Chondrocyte (in vitro differentiated cells): ENCODE results near the gene TCF4. TPM values are rescaled to one million over a fixed set of nuclear protein-coding genes. Genes with fewer than 3 reads are reported as not detected.

Source experiments
- DNase-seq: peaks from one replicate; pipeline ENCODE4 v3.0.0; 2021; ENCODE audit warnings: mixed read lengths, low spot score
- H3K27ac Mint-ChIP-seq: one replicate; pipeline ENCODE4 v1.8.0; 2021; ENCODE audit warnings: mild to moderate bottlenecking, moderate library complexity, mixed read lengths; ENCODE audit not compliant: unreplicated experiment
- H3K27me3 Mint-ChIP-seq: 2 replicates; pipeline ENCODE4 v1.8.0; 2021; ENCODE audit warnings: low read depth, mixed read lengths
- H3K36me3 Mint-ChIP-seq: 2 replicates; pipeline ENCODE4 v1.8.0; 2021; ENCODE audit warnings: low read depth, mixed read lengths
- H3K4me1 Mint-ChIP-seq: 2 replicates; pipeline ENCODE4 v1.8.0; 2021; ENCODE audit warnings: low read depth, mild to moderate bottlenecking, mixed read lengths
- H3K4me3 Mint-ChIP-seq: one replicate; pipeline ENCODE4 v1.8.0; 2021; ENCODE audit warnings: mild to moderate bottlenecking, moderate library complexity, mixed read lengths; ENCODE audit not compliant: unreplicated experiment
- H3K9me3 Mint-ChIP-seq: 2 replicates; pipeline ENCODE4 v1.8.0; 2021; ENCODE audit warnings: low read depth, mixed read lengths
- CTCF ChIP-seq: fragments of 200-600 bp; sonication (generic); IDR thresholded peaks from 2 replicates; pipeline ENCODE4 v1.5.0; 2021; ENCODE audit warnings: antibody characterized with exemption, mild to moderate bottlenecking, moderate library complexity
- total RNA-seq: library from RNA; stranded (reverse); gene quantifications from 3 replicates; pipeline ENCODE4 v1.2.1, GENCODE V29; 2021

Gene TCF4
- total RNA-seq, 1 donor from 2014 or later: 36.8 TPM

GRCh38 chr18:55446996-55447671, 140.9 kb downstream of the TCF4 start:
- Mint-ChIP-seq H3K36me3 (peaks cover 4% of the 10 kb centered on the region), H3K27ac (no peak overlapping the region), H3K9me3 (peaks cover 9% of the 10 kb centered on the region), H3K4me1 (peaks cover 5% of the 10 kb centered on the region), H3K4me3 (no peak overlapping the region), H3K27me3 (no peaks in the 10 kb centered on the region)
- no peak for TF ChIP-seq CTCF
- DNase-seq: no peak

GRCh38 chr18:55444536-55444935, 143.5 kb downstream of the TCF4 start:
- H3K27ac Mint-ChIP-seq: no peak overlapping the region
- no peak for TF ChIP-seq CTCF
- no peak overlapping the region for H3K4me3 Mint-ChIP-seq
- peaks cover 3% of the 10 kb centered on the region for H3K4me1 Mint-ChIP-seq
- H3K27me3 Mint-ChIP-seq: no peaks in the 10 kb centered on the region
- peaks cover 9% of the 10 kb centered on the region for H3K9me3 Mint-ChIP-seq
- H3K36me3 Mint-ChIP-seq: peaks cover 4% of the 10 kb centered on the region
- DNase-seq: no peak

- Mint-ChIP-seq H3K36me3 (peaks cover 4% of the 10 kb centered on the region), H3K27me3 (no peaks in the 10 kb centered on the region), H3K4me3 (no peak overlapping the region), H3K9me3 (peaks cover 9% of the 10 kb centered on the region), H3K4me1 (peaks cover 3% of the 10 kb centered on the region), H3K27ac (no peak overlapping the region)
- no peak for DNase-seq
- TF ChIP-seq CTCF: no peak
Measured at GRCh38 chr18:55443776-55444175, 144.2 kb downstream of the TCF4 start.

- H3K27me3 Mint-ChIP-seq: no peaks in the 10 kb centered on the region
- peaks cover 3% of the 10 kb centered on the region for H3K4me1 Mint-ChIP-seq
- H3K36me3 Mint-ChIP-seq: peaks cover 4% of the 10 kb centered on the region
- H3K4me3 Mint-ChIP-seq: no peak overlapping the region
- H3K9me3 Mint-ChIP-seq: peaks cover 9% of the 10 kb centered on the region
- no peak overlapping the region for H3K27ac Mint-ChIP-seq
- DNase-seq: no peak
- no peak for TF ChIP-seq CTCF
Measured at GRCh38 chr18:55442561-55442960, 145.4 kb downstream of the TCF4 start.

GRCh38 chr18:55440988-55441387, 147.0 kb downstream of the TCF4 start:
- no peak for TF ChIP-seq CTCF
- Mint-ChIP-seq H3K4me3 (no peak overlapping the region), H3K27ac (no peak overlapping the region), H3K4me1 (peaks cover 3% of the 10 kb centered on the region), H3K27me3 (no peaks in the 10 kb centered on the region), H3K36me3 (peaks cover 4% of the 10 kb centered on the region), H3K9me3 (peaks cover 9% of the 10 kb centered on the region)
- no peak for DNase-seq
